ENCODE results near the gene RNF145.
"Not testable (repeated sequence)": the region's sequence is repeated elsewhere in the genome, so short reads cannot be mapped to it uniquely, and the experiment has no call there.

The RNF145 gene, protein sequence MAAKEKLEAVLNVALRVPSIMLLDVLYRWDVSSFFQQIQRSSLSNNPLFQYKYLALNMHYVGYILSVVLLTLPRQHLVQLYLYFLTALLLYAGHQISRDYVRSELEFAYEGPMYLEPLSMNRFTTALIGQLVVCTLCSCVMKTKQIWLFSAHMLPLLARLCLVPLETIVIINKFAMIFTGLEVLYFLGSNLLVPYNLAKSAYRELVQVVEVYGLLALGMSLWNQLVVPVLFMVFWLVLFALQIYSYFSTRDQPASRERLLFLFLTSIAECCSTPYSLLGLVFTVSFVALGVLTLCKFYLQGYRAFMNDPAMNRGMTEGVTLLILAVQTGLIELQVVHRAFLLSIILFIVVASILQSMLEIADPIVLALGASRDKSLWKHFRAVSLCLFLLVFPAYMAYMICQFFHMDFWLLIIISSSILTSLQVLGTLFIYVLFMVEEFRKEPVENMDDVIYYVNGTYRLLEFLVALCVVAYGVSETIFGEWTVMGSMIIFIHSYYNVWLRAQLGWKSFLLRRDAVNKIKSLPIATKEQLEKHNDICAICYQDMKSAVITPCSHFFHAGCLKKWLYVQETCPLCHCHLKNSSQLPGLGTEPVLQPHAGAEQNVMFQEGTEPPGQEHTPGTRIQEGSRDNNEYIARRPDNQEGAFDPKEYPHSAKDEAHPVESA

DNA sequence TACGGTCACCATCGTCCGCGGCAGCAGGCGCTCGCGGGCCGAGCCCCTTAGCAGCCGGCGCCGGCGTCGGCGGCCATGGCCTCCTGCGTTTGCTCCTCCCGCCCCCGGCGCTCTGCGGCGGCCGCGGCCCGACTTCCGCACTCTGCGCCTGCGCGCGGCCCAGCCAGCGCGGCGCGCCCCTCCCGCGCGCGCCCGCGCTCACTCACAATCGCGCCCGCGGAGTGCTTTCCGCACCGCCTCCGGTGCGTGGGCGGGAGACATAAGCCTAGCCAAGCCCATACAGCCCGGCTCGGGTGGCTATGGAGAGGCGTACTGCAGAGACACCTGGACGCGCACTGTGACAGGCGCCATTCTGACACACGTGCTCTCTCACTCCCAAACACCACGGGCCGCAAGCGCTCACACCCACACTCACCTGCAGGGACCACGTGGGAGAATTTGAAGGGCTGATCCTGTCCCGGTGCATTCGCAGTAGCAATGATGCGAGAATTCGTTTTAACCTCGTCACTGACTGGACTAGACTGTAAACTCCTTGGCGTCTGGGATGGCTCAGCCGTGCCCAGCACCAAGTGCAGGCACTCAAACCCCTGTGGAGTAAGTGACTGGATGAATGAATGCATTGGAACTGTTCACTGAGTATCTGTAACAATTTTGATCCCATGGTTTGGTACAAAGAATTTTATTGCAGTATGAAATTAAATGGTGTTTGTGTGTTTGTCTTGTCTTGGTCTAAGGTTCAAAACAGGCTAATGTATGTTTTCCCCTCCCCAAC lies at the start of gene RNF145:
Gene RNF145 (minus strand): TSS at position 116 of the 772 bp plus-strand sequence. CDS start 5,936 bp downstream, outside the sequence.
- peak; percentile 18 to 79 for DNase-seq

DNA sequence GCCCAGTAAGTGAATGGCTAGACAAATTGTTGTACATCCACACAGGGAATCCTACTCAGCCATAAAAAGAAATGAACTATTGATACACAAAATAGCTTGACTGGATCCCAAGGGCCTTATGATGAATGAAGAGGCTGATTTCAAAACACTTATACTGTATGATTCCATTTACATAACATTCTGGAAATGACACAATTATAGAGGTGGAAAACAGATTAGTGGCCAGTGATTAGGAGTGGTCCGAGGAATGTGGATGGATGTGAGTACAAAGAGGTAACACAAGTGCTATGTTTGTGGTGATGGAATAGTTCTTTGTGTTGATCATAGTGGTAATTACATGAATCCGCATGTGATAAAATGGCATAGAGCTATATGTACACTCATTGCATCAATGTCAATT lies 49.0 kb upstream of the RNF145 start:
- no peak for DNase-seq

DNA sequence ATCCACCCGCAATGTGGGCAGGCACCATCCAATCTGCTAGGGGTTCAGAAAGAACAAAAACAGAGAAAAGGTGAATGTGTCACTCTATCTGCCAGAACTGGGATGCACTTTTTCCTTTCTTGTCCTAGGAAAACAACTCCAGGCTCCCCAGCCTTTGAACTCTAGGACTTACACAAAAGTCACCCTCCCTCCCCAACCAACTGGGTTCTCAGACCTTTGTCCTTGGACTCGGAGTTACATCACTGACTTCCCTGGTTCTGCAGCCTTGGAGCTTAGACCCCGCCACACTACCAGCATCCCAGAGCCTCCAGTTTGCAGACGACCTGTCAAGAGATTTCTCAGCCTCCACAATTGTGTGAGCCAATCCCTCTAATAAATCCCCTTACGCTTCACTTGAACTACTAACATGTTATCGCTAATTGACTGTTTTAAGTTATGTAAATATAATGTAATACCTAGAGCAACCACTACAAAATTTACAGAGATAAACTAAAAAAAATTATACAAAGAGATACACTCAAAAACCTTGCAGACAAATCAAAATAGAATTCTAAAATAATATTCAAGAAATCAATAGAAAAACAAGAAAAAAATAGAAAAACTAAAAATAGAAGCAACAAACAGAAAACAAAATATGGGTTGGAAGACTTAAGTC lies 48.4 kb upstream of the RNF145 start:
- DNase-seq, result no peak

DNA sequence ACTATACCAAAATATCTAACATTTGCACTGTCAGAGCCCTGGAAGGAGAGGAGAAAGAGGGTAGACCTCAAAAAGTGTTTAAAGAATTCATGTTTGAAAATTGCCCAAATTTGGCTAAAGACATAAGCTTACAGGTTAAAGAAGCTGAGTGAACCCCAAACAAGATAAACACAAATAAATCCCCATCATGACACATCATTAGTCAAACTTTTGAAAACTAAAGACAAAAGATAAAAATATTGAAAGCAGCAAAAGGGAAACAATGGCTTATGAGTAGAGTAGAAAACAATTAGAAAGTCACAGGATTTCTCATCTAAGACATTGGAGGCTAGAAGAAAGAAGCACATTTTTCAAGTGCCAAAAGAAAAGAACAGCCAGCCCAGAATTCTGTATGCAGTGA lies 47.7 kb upstream of the RNF145 start:
- no peak for DNase-seq

DNA sequence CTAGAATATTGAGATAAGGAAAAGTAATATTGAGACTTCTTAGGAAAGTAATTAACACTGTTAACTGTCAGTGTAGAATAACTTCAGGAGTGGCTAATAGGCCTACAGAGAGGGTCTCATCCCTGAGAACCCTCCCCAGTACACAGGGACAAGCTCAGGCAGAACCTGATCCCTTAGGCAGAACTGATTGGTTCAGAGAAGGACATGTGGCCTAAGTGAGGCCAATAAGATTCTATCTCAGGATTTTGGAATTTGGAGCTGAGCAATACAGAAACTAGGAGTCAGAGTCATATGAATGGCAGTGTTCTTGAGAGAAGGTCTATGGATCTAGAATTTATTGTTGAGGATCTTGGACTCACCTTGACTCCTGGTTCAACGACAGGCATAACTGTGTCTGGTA lies 42.8 kb upstream of the RNF145 start:
- DNase-seq, result no peak

DNA sequence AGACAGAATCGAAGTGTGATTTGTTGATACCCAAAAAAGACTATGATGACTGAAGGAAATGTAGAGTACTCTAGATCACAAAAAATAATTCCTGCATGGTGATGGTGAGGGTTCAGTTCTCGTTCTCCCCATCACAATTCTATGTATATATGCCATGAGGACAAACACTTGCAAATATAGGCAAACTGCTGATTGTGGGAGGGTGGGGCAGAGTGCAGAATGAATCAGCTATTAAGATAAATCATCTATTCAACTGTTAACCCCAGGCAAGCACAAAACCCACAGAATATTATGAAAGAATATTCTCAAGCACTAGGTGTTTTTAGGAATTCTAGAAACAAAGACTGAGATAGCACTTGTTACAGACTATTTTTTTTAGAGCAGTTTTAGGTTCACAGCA lies 39.8 kb upstream of the RNF145 start:
- DNase-seq, result no peak

DNA sequence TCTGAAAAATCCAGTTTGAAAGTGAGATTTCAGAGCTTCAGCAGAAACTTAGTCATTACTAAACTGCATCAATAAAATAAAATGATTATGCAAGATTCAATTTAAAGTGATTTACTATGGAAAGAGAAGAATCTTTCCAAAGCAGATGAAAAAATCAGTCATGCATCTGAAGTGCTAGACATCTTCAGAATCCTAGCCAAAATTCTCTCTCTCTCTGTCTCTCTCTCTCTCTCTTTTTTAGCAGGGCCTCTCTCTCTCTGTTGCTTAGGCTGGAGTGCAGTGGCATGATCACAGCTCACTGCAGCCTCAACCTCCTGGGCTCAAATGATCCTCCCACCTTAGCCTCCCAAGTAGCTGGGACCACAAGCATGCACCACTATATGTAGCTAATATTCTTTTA lies 35.5 kb upstream of the RNF145 start:
- DNase-seq, result no peak

DNA sequence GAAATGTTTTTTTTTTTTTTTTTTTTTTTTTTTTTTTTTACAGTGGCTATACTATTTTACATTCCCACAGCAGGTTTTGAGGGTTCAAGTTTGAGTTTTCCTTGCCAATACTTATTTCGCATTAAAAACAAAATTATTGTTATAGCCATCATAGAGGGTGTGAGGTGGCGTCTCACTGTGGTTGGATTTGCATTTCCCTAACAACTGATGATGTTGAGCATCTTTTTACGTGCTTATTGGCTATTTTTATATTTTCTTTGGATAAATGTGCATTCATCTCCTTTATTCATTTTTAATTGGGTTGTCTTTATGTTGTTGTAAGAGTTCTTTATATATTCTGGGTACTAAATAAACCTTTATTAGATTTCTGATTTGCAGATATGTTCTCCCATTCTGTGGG lies 34.8 kb upstream of the RNF145 start:
- DNase-seq, result no peak

DNA sequence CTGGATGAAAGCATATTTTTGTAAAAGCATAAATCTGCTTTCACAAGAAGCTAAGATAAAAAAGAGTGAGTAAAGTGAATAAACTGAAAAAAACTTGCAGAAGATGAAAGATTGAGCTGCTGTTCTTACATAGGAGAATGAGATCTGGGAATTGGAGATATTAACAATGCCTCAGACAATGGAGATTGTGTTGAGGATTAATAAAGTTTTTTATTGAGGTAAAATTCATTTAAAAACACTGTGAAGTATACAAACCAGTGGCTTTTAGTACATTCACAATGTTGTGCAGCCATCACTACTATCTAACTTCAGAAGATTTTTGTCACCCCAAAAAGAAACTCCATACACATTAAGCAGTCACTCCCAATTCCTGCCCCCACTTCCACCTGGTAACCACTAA lies 34.0 kb upstream of the RNF145 start:
- no peak for DNase-seq

DNA sequence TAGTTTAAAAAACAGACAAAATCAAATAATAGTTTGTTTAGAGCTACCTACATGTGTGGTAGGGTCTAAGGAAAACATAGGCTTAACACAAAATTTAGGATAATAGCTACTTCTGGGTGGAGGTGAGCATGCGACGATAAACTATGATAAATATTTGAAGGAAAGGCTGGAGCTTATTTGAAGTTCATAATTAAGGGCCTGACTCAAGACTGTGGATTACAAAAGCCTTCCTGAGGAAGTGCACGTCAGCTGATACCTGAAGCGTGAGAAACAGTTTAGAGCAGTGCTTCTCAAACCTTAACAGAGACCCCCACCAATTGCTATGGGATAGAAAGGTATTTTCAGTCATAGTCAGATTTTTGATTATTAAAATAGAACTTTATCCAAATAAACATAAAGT lies 33.3 kb upstream of the RNF145 start:
- DNase-seq, result no peak

DNA sequence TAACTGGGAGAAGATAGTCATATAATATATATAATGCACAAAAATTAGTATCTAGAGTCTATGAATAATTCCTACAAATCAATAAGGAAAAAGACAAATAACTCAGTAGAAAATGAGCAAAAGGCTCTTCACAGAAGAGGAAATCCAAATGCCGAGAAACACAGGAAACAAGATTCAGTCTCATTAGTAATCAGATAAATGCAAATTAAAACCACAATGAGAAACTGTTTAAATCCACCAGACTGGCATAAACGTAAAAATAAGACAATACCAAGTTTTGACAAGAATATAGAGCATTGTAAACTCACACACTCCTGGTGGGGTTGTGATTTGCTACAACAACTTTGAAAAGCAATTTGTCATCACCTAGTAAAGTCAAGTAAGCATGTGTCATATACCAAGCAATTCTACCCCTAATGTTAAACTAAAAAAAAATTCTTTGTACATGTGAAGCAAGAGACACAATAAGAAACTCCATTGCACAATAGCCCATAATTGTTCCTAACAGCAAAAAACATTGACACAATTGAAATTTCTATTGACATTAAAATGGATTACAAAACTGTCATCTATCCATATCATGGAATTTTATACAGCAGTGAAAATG lies 32.7 kb upstream of the RNF145 start:
- no peak for DNase-seq

DNA sequence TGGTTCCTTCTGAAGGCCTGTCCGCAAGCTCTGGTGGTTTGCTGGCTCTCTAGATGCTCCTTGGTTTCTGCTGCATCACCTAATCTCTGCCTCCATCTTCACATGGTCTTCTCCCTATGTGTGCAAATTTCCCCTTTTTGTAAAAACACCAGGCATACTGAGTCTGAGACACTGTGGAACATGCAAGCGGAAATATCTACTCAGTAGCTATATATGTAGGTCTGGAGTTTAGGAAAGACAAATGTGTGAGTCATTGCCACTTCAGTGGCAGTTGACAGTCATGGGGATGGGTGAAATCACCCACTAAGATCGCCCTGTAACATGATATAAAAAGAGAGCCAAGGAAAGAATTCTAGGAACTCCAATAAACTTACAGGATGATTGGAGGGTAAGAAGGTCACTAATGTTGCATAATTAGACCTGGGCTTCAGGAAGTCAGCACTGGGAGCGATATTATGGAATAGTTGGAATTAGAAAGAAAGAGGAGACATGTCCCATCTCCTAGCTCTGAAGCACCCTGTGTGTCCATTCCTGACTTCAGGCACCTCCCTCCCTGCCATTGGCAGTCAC lies 31.0 kb upstream of the RNF145 start:
- DNase-seq, result no peak

DNA sequence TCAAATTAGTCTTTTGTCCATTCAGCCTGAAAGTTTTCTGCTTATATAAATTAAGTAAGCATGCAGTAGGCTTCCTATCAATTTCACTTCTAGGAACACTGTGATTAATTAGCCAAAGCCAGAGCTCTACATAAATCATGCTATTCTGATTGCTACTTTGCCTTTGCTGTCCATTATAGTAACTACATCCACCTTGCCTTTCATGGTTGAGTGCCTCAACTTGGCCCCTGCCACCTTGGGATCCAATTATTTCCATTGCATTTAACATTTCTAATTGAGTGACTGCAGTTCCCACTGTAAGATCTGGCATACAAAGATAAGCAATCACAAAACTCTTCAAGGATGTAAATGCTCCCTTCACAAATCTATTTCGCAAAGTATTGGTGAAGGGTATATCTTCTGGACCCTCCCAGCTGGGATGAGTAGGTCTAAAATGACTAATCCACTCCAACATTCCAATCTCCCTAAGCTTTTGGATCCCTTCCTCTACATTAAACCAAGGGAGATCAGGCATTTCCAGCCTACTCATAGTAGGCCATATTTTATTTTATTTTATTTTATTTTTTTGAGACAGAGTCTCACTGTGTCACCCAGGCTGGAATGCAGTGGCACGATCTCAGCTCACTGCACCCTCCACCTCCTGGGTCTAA lies 26.6 kb upstream of the RNF145 start:
- DNase-seq, result not testable (repeated sequence)

DNA sequence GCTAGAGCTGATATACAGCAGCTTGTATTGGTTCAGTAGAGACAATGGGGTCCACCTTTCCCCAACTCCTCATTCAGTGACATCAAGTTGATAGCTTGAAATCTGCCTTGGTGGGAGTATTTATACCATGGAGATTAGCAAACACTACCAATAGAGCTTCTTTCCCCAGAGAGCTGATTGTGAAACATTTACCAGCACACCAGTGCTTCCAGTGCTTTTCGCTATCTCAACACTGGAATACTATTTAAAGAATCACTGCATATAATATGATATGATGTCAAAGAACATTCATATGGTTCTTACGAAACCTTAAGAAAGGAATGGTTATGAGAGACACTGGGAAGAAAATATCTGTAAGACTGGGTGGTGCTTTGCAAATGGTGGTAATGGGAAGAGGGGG lies 21.8 kb upstream of the RNF145 start:
- no peak for DNase-seq

DNA sequence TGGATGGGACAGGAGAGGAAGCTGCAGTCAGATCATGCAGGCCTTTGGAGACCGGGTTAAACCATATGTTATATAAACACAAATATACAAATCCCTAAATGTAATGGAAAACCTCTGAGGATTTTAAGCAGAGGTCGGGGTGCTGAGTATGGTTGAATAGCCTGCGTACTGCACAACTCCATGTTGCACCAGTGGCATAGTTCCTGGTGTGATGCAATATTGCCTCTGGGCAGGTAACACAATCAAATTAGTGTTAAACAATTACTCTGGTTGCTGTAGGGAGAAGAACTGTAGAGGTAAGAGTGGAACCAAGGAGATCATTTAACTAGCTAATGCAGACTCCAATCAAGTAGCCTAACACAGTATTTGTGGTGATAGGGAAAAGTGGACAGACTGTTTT lies 21.3 kb upstream of the RNF145 start:
- DNase-seq, result no peak

DNA sequence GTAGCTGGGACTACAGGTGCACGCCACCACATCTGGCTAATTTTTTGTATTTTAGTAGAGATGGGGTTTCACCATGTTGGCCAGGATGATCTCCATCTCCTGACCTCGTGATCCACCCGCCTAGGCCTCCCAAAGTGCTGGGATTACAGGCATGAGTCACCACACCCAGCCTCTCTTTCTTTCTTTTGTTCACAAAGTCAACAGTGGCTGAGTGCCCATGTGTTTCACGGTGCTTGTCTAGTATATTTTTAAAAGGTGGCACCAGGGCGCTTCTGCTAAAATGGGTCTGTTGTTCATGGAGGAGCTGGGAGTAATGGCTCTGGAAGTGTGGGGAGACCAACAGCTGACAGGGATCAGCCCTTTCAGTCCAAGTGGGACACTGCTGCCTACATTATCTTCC lies 18.7 kb upstream of the RNF145 start:
- DNase-seq, result peak; percentile 5 to 18

DNA sequence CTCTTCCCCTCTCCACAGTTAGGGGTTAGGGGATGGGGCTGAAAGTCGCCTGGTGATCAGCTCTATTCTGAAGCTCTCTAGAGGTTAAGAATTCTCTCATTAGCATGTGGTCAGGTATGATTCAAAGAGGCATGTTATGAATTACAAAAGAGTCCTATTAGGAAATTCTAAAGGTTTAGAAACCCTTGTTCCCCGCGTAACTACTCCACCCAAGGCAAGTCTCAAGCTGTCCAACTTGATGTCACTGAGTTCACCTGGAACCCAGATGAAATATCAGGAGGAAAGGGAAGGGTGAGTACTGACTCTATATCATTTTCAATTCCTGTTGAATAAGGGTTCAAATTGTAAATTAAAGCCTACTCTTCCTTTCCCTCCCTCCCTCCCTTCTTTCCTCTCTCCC lies 18.1 kb upstream of the RNF145 start:
- no peak for DNase-seq

DNA sequence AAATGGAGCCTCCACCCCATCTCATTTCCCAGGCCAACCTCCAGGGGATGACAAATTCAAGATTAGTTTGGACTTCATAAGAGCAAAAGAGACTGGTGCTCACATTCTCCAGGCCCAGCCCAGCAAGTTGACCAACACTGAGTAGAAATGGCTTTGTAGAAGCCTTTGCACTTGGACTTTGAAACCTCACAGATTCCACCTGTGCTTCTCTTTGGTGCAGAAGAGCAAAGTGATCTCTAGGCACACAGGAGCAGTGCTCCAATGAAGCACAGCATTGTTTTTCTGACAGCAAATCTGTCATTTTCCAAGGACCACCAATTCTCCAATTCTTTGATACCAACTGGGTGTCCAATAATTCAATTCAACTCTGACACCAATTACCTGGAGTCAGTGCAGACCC lies 17.1 kb upstream of the RNF145 start:
- DNase-seq, result no peak

DNA sequence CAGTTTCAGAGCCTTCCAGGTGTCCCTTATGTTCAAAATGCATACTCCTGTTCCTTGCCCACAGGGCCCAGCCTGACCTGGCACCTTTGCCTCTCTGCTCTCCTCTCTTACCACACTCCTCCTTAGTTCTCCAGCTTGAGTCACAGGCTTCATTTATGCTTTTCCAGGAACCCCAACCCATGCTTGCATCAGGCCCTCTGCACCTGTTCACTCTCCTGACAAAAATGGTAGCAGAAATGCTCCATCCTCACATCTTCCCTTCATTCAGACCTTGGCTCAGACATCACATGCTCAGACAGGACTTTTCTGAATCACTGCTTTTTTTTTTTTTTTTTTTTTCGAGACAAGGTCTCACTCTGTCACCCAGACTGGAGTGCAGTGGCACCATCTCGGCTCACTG lies 15.1 kb upstream of the RNF145 start:
- DNase-seq, result no peak

DNA sequence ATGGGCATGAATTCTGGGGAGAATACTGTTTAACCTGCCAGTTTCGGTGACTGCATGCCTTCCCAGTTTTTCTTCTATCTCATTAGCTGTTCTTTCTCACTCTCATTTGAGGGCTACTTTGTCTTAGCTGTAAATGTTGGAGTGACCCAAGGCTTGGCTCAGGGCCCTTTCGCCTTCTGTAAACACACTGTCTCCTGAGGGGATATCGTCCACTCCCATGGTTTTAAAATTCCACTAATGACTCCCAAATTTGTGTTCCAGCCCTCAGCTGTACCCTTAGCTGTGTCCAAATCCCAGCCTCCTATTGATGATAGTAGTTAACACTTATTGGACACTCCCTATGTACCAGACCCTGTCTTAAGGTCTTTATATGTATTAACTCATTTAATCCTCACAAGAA lies 14.1 kb upstream of the RNF145 start:
- no peak for DNase-seq

DNA sequence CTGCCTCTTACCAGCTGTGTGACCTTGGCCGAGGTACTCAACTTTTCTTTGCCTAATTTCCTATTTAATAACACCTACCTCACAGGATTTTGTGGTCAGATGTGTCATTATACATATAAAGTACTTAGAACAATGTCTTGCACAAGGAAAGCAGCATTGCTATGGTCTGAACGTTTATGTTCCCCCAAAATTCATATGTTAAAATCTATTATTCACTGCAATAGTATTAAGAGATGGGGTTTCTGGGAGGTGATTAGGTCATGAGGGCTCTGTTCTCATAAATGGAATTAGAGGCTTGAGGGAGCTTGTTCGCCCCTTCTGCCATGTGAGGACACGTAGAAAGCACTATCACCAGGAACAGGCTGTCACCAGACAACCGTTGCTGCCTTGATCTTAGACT lies 10.9 kb upstream of the RNF145 start:
- no peak for DNase-seq

DNA sequence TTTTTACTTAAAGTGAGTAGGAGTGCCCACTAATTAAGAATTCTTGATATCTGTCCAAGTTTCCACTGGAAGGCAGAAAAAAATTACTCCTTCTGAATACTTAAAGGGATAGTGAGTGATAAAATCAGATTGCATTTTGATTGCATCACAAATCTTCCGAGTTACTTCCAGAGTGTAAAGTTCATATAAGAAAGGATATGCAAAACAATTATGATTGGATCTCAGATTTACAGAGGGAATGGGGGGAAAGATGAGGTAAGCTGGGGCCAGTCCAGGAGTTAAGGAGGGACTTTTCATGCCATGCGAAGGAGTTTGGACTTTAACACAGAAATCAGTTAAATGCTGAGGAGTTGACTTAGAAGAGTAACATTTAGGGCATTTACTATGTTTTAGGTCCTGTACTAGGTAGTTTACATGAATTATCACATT lies 9.3 kb upstream of the RNF145 start:
- no peak for DNase-seq

Data from SHP77 (cell line).